MM.1S (cell line): ENCODE results near the gene MDFI.

Experiments
- DNase-seq: peaks from one replicate; pipeline ENCODE4 v3.0.0-alpha.2; 2015
- H2AFZ ChIP-seq: fragments of 300-600 bp; sonication (generic); 2 replicates; pipeline ENCODE4 v1.6.0; 2016; ENCODE audit warnings: antibody characterized with exemption, low read length
- H3F3A ChIP-seq: fragments of 300-600 bp; sonication (generic); 2 replicates; pipeline ENCODE4 v1.6.1; 2016; ENCODE audit warnings: mild to moderate bottlenecking, antibody characterized with exemption, low read length, moderate library complexity, mixed read lengths; ENCODE audit not compliant: insufficient read depth
- H3K27ac ChIP-seq: fragments of 300-600 bp; sonication (generic); 2 replicates; pipeline ENCODE4 v1.5.1; 2016; ENCODE audit warnings: mild to moderate bottlenecking, low read length
- H3K27me3 ChIP-seq: fragments of 300-600 bp; sonication (generic); replicated peaks from 2 replicates; pipeline ENCODE4 v1.6.0; 2016; ENCODE audit warnings: low read length; ENCODE audit not compliant: insufficient read depth
- H3K36me3 ChIP-seq: fragments of 300-600 bp; sonication (generic); replicated peaks from 2 replicates; pipeline ENCODE4 v1.6.1; 2016; ENCODE audit warnings: mild to moderate bottlenecking, low read length, mixed read lengths; ENCODE audit not compliant: insufficient read depth
- H3K4me1 ChIP-seq: fragments of 300-600 bp; sonication (generic); 2 replicates; pipeline ENCODE4 v1.6.1; 2016; ENCODE audit warnings: low read length, mixed read lengths
- H3K4me2 ChIP-seq: fragments of 300-600 bp; sonication (generic); 2 replicates; pipeline ENCODE4 v1.6.0; 2016; ENCODE audit warnings: low read depth, low read length
- H3K4me3 ChIP-seq: fragments of 300-600 bp; sonication (generic); 2 replicates; pipeline ENCODE4 v1.5.1; 2016; ENCODE audit warnings: low read length, mixed read lengths
- H3K79me2 ChIP-seq: fragments of 300-600 bp; sonication (generic); 2 replicates; pipeline ENCODE4 v1.6.1; 2016; ENCODE audit warnings: mixed run types, low read length, mixed read lengths
- H3K9ac ChIP-seq: fragments of 300-600 bp; sonication (generic); 2 replicates; pipeline ENCODE4 v1.6.1; 2016; ENCODE audit warnings: low read length, mixed read lengths
- H3K9me2 ChIP-seq: fragments of 300-600 bp; sonication (generic); replicated peaks from 2 replicates; pipeline ENCODE4 v1.6.1; 2016; ENCODE audit warnings: mild to moderate bottlenecking, low read length, mixed read lengths; ENCODE audit not compliant: insufficient read depth
- H3K9me3 ChIP-seq: fragments of 300-600 bp; sonication (generic); replicated peaks from 2 replicates; pipeline ENCODE4 v1.6.1; 2016; ENCODE audit warnings: mild to moderate bottlenecking, low read length, mixed read lengths; ENCODE audit not compliant: insufficient read depth
- H4K20me1 ChIP-seq: fragments of 300-600 bp; sonication (generic); 2 replicates; pipeline ENCODE4 v1.6.1; 2016; ENCODE audit warnings: mild to moderate bottlenecking, low read length, moderate library complexity, mixed read lengths; ENCODE audit not compliant: insufficient read depth
- CTCF ChIP-seq: fragments of 300-600 bp; sonication (generic); IDR thresholded peaks from 2 replicates; pipeline ENCODE4 v1.5.1; 2016; ENCODE audit warnings: antibody characterized with exemption, low read length, mixed read lengths
- EZH2 ChIP-seq: fragments of 300-600 bp; sonication (generic); optimal IDR thresholded peaks from 2 replicates; pipeline ENCODE3; 2017; ENCODE audit warnings: low read depth, mild to moderate bottlenecking, antibody characterized with exemption, low read length, mixed read lengths
- EZH2phosphoT487 ChIP-seq: fragments of 300-600 bp; sonication (generic); IDR thresholded peaks from 2 replicates; pipeline ENCODE4 v1.6.1; 2018; ENCODE audit warnings: antibody characterized with exemption, low read length

The MDFI gene

GRCh38 chr6:41650120-41650519 lies 11.9 kb downstream of the MDFI start:
- Histone ChIP-seq H3K79me2 (no peaks in the 10 kb centered on the region), H3K27ac (no peak overlapping the region), H3K36me3 (no peaks in the 10 kb centered on the region), H3K9ac (no peak overlapping the region), H3K9me3 (no peaks in the 10 kb centered on the region), H3K27me3 (peaks cover 90% of the 10 kb centered on the region), H4K20me1 (no peaks in the 10 kb centered on the region), H3K9me2 (no peaks in the 10 kb centered on the region), H3F3A (no peaks in the 10 kb centered on the region), H3K4me1 (no peaks in the 10 kb centered on the region), H3K4me2 (no peak overlapping the region), H2AFZ (no peak overlapping the region), H3K4me3 (no peak overlapping the region)
- TF ChIP-seq EZH2phosphoT487, result no peak
- TF ChIP-seq CTCF, result no peak
- no peak for TF ChIP-seq EZH2
- no peak for DNase-seq

DNA sequence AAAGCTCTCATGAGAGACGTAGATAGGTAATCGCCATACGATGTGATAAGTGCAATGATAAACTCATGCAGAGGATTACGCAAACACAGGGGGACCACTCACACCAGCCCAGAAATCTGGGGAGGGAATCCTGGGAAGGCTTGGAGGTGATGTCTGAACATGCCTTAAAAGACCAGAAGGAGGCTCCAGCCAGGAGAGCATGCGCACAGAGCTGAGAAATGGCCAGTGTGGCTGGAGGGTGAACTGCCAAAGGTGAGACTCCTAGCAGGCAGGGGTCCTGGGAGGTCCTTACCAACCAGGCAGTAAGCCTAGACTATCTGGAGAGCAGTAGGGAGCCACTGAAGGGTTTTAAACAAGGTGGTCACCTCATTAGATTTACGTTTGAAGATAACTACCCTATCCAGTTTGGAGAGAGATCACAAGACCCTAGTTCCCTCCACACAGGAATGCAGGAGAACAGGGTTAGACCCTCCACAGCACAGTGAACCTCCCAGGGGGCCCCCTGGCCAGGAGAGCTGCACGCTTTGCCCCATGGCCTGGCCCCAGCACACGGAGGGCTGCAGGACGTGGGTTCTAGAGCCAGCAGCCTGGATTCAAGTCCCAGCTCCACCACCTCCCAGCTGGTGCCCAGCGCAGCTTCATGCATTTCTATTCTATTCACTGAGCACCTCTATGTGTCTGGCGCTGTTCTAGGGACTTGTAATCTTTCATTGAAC lies 13.1 kb downstream of the MDFI start:
- Histone ChIP-seq H3K79me2 (no peaks in the 10 kb centered on the region), H3K9me2 (no peaks in the 10 kb centered on the region), H3K9me3 (no peaks in the 10 kb centered on the region), H3K27ac (no peak overlapping the region), H3K36me3 (no peaks in the 10 kb centered on the region), H3K4me2 (no peak overlapping the region), H3K27me3 (peaks cover 90% of the 10 kb centered on the region), H4K20me1 (no peaks in the 10 kb centered on the region), H3F3A (no peaks in the 10 kb centered on the region), H3K9ac (no peak overlapping the region), H3K4me3 (no peak overlapping the region), H3K4me1 (no peaks in the 10 kb centered on the region), H2AFZ (no peak overlapping the region)
- no peak for TF ChIP-seq EZH2
- no peak for DNase-seq

DNA sequence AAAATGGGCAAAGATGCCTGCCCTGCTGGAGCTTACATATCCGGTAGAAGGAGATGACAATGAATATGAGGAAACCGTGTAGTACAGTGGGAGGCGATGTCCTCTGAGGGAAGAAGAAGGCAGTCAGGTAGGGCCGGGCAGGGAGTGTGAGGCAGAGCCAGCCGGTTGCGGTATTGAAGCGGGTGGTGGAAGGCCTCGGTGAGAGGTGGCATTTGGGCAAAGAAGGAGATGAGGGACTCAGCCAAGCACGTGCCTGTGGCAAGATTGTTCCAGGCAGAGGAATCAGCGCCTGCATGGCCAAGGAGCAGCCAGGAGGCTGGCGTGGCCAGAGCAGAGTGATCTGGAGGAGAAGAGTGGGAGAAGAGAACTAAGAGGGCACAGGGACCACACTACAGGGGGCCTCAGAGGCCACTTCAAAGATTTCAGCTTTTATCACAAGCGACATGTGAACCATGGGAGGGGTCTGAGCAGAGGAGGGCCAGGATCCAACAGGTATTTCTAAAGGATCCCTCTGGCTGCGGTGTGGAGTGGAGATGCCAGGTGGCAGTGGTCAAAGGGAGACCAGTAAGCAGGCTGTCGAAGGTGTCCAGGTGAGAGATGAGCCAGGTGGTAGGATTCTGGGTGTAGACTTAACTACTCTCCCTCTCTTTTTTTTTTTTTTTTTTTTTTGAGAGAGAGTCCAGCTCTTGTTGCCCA lies 13.8 kb downstream of the MDFI start:
- Histone ChIP-seq H3K9me3 (no peaks in the 10 kb centered on the region), H3K27ac (no peak overlapping the region), H3F3A (no peaks in the 10 kb centered on the region), H3K9me2 (no peaks in the 10 kb centered on the region), H3K4me1 (no peaks in the 10 kb centered on the region), H4K20me1 (no peaks in the 10 kb centered on the region), H3K27me3 (peaks cover 90% of the 10 kb centered on the region), H2AFZ (no peak overlapping the region), H3K4me2 (no peak overlapping the region), H3K4me3 (no peak overlapping the region), H3K79me2 (no peaks in the 10 kb centered on the region), H3K9ac (no peak overlapping the region), H3K36me3 (no peaks in the 10 kb centered on the region)
- DNase-seq, result no peak
- TF ChIP-seq CTCF (no peak), EZH2phosphoT487 (no peak), EZH2 (no peak)
